Left renal pelvis (tissue), 4 donors: ENCODE results near the gene PAPSS1. TPM values are rescaled to one million over a fixed set of nuclear protein-coding genes. Genes with fewer than 3 reads are reported as not detected.
"Not testable (repeated sequence)": the region's sequence is repeated elsewhere in the genome, so short reads cannot be mapped to it uniquely, and the experiment has no call there.

Experiments
- DNase-seq, 4 donors: peaks; one replicate each; pipeline ENCODE4 v3.0.0-alpha.2; 2013; ENCODE audit warnings: low read depth in 4 of 4, low spot score in 3 of 4
- polyA plus RNA-seq, 4 donors: library from polyadenylated mRNA; unstranded; fragments of 120-200 nt; gene quantifications; one replicate each; pipeline ENCODE4 v1.2.1, GENCODE V29; 2013; ENCODE audit not compliant: insufficient read length in 4 of 4

Gene PAPSS1
- polyA plus RNA-seq, 4 donors = 72.7 to 103 (median 82.7) TPM

DNA sequence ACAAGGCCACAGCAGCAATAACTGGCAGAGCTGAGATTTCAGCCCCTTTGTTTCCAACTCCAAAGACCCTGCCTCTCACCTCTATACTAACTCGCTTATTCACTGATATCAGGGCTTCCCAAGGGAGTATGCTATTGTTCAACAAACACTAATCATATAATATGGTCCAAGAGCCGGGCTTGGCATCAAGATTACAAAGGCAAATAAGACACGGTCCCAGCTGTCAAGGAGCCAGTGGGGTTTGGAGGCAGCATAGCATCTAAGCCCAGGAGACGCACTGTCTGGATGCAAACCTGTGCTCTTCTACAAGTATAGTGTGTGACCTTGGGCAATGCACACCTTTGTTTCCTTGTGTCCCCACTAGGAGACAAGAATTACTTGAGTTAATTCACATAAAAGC lies 28.7 kb downstream of the PAPSS1 start:
- no peak for DNase-seq

DNA sequence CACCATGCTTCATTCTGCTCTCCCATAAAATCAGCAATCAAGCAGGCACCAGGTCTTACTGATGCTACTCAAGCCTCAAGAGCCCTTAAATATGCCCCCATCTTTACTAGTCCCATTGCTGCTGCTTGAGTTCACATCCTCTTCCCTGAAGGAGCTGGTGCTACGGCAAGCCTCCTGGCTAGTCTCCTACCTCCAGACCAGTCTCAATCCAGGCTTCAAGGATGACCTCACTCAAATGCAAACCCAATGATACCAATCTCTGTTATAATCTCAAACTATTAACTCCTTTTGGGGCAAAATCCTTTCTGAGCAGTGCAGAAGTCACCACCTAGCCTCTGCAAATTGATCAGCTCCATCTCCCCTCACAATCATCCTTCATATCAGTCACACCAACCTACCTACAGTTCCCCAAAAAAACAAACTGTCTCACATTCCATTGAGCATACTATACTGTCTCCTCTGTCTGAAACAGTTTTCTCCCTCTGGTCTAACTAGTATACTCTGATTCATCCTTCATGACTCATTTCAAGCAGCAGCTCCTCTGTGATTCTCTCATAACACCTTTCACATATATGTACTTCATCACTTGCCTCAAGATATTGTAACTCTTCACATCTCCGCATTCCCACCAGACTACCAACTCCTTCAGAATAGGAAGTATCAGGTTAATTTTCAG lies 30.0 kb downstream of the PAPSS1 start:
- DNase-seq = no peak

DNA sequence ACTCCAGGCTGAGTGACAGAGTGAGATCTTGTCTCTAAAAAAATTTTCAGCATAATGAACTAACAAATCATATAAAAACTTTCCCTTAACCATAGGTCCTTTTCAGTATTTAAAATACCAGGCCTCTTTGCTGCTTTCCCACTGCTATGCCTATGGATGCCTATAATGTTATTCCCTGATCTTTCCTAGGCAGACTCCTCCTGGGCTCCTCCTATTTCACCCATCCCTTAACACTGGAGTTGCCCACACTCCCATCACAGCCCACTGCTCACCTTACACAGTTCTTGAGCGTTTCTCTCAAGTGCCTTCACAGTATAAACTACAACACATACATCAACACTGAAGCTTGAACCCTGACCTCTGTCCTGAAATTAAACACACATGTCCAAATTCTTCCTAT lies 31.6 kb downstream of the PAPSS1 start:
- no peak for DNase-seq

DNA sequence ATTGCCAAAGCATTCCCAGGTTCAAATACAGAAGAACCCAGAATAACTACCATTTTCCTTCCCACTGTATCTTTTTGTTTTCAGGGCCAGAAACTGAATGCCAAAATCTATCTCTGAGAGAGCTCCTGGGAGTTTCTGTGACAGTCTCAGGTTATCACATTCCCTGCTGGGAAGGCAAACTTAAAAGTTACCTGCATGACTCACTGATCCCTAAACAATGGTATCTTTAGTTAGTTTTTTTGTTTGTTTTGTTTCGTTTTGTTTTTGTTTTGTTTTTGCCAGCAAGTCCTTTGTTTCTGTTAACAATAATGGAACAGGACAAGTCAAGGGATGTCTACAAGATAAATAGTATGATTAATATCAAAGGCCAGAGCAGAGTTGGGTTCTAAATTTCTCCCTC lies 34.3 kb downstream of the PAPSS1 start:
- no peak for DNase-seq

DNA sequence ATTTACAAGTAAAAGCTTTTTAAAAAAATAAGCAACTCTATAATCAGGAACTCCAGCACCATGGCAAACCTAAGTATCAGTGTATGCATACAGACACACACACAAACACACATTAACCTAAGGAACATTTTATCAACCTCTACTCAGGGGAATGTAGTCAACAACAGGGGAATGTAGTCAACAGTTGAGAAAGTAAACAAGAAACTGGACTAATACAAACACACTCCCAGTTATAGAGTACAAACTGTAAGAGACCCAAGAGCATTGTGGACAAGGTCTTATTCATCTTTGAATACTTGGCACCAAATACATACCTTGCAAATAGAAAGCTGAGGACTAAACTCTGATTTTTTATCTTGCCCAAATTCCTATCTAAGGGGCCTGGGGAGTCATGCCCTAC lies 36.2 kb downstream of the PAPSS1 start:
- DNase-seq = no peak

DNA sequence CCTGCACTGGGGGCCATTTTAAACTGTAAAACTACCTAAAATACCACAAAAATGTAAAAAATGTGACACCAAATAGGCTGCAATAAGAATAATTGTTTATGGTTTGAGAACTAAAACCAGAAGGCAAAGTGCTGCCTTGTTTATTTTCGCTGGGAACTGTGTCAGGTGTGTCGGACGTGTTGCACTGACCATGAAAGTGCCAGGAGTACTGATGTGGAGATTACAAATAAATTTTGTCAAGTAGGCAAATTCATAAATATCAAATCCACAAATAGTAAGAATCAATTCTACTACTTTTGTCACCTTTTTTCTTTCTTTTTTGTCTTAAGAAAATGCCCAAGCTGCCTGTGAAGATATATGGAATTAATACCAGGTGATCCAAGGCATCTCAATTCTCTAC lies 37.7 kb downstream of the PAPSS1 start:
- DNase-seq = no peak

DNA sequence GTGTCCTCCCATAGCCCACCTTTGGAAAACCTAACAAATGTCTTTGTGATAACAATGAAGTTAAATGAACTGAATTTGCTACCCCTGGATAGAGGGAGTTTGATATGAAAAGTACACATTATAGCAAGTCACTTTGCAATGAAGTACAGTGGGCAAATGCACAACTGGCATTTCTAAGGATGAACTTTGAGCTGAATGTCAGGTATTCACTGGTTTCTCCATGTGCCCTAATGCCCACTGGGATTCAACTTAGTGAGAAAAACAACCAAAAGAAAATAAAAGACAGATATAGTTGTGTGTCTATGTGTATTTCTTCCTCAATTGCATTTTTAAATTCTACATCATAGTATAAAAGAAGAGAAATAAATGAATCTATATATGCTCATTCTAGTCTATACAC lies 51.0 kb downstream of the PAPSS1 start:
- no peak for DNase-seq

DNA sequence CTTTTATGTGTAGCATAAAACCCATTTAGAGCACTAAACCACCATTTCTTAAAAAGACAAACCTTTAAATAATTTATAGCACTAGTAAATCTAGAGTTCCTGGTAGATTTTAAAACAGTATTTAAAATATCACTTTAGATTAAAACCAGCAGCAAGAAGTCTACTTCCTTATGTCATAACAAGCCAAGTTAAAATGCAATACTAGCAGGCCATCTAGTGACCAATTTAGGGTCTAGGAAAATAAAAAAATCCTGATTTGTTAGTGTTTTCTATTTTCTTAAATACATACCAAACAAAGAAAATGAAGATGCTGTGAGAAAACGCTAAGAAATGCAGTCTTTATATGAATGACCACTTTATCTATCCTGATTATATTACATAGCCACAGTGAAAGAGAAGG lies 53.9 kb downstream of the PAPSS1 start:
- peak in 3 of 4 donors; percentile 6 to 33 (median 8) for DNase-seq

DNA sequence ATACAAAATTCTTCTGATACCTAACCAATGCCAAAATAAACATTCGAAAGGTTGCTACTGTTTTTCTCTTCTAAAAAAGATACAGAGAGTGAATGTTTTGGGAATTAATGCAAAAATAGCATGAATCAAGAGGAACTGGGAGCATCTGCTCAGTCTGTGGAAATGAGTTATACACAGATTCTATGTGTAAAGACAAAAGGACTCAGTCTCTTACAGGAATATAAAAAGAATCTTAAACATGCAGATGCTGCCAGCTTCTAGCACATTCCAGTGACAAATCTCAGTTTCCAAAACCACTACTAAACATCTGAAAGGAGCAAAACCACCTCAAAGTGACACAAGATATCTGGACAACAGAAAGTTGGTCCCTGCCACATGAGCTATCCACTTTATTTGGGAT lies 55.0 kb downstream of the PAPSS1 start:
- DNase-seq = no peak

DNA sequence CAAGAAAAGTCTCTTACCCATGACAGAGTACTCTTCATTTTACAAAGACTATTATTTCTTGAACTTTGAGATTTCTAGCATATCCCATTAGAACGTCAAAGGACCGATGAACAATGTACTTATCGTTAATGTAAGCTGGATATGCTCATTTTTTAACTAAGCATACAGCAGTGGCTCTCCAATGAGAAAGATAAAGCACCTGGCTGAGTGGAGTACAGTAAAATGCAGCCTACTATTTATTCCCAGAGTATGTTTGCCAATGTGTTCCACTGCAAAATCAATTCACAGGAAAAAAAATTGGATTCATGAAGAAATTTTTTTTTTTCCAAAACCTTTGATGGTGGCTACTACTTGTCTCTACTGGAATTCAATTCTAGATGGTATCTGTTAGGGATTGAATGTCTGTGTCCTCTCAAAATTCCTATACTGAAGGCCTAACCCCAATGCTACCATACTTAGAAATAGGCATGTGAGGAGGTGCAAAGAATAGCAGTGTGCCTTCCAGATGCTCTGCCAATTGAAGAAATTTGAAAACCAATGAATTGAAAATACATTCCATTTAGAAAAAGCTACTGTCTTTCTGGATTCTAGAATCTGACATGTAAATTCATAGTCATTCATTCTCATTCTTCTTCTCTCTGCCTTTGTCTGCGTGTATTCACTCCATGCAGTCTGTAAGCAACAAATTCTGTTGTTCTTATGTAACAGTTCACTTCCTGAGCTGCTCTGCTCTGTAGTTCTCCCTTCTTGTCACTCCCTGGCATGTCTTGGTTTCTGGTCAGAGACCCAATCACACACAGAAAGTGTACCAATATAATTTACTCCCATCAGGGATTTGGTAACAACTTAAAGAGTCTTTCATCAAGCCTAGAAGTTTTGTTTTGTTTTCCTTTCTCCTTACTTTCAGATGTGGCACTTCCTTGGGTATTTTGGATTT lies 61.4 kb downstream of the PAPSS1 start:
- DNase-seq = no peak

DNA sequence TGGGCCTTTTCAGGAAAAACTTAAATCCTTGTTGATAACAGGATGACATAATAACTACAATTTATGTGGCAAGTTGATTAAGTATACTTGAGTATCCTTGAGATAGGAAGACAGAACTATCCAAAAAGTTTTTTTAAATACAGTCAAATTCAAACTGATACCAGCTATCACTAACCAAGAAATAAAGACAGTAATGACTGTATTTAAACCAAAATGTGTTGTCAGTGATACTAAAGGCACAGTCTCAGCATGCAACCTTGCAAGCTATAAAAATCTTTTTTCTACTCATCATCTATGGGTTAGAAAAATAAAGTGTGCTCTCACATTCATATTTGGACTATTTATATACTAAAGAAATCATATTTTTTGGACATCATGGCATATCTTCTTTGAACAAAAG lies 64.7 kb downstream of the PAPSS1 start:
- no peak for DNase-seq

DNA sequence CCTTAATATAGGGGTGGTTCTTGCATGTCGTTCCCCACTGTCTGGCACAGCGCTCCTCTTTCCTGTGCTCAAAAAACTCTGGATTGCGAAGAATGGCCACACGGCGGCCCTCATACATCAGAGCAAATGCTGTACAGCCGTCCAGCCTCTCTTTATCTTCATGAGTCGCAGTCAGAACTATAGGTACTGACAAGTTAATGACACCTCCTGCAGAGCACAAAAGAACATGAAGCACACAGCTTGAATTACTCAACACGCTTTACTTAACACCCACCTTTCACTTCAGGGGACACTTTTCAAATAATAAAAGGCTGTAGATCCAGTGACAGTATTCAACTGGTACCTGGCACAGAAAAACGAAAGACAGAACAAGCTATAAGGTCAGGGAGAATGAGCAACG lies 65.3 kb downstream of the PAPSS1 start:
- no peak for DNase-seq

DNA sequence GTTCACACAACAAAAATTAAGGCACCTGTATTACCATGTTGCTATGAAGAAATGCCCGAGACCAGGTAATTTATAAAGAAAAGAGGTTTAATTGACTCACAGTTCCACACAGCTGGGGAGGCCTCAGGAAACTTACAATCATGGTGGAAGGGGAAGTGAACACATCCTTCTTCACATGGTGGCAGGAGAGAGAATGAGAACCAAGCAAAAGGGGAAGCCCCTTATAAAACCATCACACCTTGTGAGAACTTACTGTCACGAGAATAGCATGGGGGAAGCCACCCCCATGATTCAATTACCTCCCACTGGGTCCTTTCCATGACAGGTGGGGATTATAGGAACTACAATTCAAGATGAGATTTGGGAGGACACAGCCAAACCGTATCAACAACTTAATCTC lies 68.6 kb downstream of the PAPSS1 start:
- not testable (repeated sequence) for DNase-seq

DNA sequence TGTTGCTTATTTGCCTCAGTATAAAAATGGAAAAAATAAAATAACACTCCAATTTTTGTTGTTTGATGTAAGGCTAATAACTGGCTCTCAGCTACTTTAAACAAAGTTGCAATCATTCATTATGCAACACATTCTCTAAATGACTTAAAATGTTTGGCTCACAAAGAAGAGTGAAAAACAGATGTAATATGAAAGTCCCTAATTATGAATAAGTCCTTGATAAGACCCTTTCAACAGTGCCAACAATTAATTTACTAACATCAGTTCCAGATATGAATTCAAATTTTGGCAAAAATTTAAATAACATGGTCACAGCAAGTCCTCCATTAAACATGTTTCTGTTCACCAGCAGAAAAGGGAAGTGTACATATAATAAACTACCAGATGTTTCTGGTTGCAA lies 69.8 kb downstream of the PAPSS1 start:
- DNase-seq = no peak

DNA sequence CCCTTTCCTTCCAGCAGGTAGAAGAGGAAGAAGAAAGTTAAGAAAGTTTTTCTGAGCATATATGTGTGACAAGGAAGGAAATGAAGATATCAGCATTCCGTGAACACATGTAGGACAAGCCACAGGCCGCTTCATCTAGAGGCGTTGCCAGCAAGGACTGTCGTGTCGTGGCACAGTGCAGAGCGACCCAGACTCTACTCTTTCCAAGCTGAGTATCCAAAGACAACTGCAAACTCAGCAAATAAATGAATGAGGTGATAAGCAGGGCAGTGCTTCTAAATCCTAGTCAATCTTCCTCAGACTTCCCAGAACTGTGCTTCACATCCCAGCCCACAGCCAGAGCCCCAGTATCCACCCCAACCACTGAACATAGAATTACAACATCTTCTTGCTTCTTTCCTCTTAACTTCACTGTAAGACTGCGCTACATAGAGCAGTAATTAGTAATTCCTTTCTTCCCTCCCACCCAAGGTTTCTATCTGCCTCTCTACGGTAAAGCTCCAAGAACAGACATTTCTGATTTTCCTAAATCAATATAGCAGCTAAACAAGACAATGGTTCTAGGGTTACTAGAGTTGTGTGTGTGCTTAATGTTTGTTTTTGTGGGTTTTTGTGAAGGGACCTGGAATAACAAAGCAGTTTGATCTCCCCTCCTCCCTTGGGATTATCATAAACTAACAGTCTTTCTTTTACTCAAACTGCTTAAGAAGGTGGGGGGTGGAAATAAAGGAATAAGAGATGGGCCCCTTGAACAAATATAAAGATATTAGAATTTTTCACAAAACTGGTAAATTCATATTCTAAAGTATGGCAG lies 71.6 kb downstream of the PAPSS1 start:
- DNase-seq = no peak

DNA sequence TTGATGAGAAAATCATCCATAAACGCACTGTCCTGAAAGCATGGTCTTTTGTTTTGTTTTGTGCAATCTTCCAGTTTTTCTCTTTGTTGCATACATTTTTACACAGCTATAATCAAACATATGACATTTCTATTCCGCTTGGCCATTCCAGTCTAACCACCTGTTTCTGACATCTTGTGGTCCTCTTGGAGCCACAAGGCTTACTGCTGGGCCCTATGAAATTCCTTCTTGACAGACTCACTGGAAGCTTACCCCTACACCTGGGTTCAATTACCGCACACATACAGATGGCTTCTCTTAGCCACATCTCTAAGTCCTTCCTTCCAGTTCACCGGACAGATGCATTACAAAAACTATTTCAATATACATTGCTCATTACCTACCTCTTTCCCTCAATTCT lies 72.4 kb downstream of the PAPSS1 start:
- DNase-seq = no peak

DNA sequence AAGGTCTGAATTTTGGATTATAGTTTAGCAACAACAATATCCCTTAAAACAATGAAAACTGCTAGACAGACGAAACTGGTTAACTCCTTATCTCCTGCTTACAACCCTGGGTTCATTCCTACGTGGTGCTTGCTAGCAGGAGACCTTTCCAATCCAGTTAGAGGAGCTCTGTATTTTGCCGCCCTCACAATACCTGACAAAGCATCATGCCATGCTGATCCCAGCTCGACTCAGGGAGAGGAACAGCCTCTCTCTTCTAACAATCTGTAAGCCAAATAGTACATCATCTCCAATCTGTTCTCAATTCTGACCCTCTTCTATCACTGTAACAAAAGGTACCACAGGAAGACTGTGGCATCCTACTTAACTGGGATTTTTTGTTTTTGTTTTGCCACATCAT lies 74.4 kb downstream of the PAPSS1 start:
- DNase-seq = no peak

DNA sequence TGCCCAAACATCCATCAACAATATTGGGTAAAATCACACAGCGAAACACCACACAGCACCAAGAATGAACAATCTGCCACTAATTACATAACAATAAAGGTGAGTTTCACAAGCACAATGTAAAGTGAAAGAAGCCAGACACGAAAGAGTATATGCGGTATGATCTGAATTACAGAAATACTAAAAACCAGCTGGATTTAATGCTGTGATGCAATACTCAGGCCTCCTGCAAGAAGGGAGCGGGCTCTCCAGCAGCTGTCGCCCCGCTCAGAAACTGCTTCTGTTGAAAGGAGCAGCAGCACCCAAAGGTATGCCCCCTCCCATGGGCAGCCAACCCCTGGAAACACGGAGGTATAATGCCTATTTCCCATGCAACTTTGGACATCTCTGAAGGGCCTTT lies 77.0 kb downstream of the PAPSS1 start:
- DNase-seq = no peak

DNA sequence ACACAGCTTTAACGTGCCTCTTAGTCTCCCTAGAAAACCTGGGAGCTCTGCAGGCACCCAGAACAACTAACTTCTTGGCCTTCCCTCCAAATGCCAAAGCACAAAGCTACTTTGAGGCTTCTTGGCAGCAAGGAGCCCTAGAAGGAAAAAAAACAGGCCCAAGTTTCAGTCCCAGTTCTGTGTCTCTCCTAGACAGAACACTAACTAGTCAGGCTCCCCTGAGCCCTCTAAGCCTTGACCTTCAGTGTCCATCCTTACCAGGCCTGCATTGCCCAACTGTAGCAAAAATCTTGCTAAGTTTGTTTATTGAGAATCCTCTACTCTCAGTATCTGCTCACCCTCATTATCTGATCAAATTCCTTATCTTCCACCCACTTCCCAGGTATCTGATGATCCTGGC lies 79.2 kb downstream of the PAPSS1 start:
- DNase-seq = no peak

DNA sequence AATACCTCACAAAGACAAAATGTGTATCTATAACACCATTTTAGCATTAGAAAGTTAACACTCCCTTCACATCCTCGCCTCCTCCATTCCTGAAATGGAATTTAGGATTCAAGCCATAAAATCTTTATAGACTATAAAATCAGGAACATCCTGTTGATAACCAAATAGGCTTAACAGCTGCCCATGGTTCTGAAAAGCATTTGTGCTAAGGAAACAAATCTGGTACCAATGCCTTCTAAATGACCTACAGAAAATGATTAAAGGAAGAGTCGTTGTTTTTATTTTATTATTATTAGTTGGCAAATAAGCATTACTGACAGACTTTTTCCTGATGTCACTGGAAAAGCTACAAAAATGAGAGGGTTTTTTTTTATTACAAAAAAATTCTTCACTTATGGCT lies 79.8 kb downstream of the PAPSS1 start:
- DNase-seq = no peak

DNA sequence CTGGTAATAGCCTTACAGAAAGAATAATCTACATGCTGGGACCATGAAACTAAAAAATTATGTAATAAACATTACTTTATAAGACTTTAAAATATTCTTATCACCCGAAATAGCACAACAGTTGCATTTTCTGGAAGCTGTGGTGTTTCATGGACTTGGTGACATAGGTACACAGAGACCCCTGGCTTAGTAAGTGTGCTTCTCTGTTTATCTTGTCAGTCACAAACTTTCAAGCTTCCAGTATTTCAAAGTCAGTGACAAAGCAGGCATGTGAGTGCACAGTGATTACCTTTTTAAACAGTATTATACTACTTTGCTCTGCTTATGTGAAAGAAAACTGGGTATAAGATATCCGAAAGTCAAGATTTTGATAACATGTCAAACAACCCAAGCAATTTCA lies 84.3 kb downstream of the PAPSS1 start:
- no peak for DNase-seq
